Ovary (tissue), 9 donors: ENCODE data around the gene SCARB2. TPM values are rescaled to one million over a fixed set of nuclear protein-coding genes. Genes with fewer than 3 reads are reported as not detected.
A peak's percentile ranks its signal among the peaks of the same experiment; 100 is the strongest.
"Not testable (repeated sequence)": the region's sequence is repeated elsewhere in the genome, so short reads cannot be mapped to it uniquely, and the experiment has no call there.

Source experiments
- DNase-seq, 5 donors: peaks; one replicate each; pipeline ENCODE4 v3.0.0-alpha.2; 2019 to 2020
- H3K27ac ChIP-seq, 2 donors: fragments of 200-600 bp; one replicate each; pipeline versions ENCODE4 v1.5.1 to v1.8.0; 2019 to 2022
- H3K27me3 ChIP-seq: fragments of 200-600 bp; one replicate; pipeline ENCODE4 v1.8.0; 2022
- H3K36me3 ChIP-seq: fragments of 200-600 bp; sonication (generic); one replicate; pipeline ENCODE4 v1.5.1; 2019
- H3K4me1 ChIP-seq: one replicate; pipeline ENCODE4 v1.8.1; 2013; ENCODE audit warnings: mild to moderate bottlenecking, moderate library complexity; ENCODE audit not compliant: insufficient read depth
- H3K4me3 ChIP-seq: fragments of 200-600 bp; sonication (generic); one replicate; pipeline ENCODE4 v1.5.1; 2017
- H3K9me3 ChIP-seq, 2 donors: fragments of 200-600 bp in 1 of 2; sonication (generic) in 1 of 2; one replicate each; pipeline versions ENCODE4 v1.5.1 to v1.8.1; 2013 to 2019; ENCODE audit warnings: mild to moderate bottlenecking in 1 of 2, moderate library complexity in 1 of 2
- EP300 ChIP-seq: sonication (generic); formaldehyde crosslinking; IDR thresholded peaks from one replicate; pipeline ENCODE4 v1.6.1; 2017; ENCODE audit warnings: antibody characterized with exemption
- POLR2A ChIP-seq: fragments of 450-650 bp; IDR thresholded peaks from one replicate; pipeline ENCODE4 v1.6.1; 2017; ENCODE audit warnings: antibody characterized with exemption, mild to moderate bottlenecking, moderate library complexity
- WGBS, 3 donors: extraction: QIAGEN DNeasy Blood & Tissue Kit in 1 of 3; methylation state at CpG; one replicate each; pipeline versions ENCODE4 v1.1.5 to v1.1.7; 2013 to 2017; 5-methylcytosine and 5-hydroxymethylcytosine counted together
- intact Hi-C, 4 donors: fragments of 100-400 bp; cut with DNase I; formaldehyde crosslinking; loops; one replicate each; pipeline versions ENCODE4 v1.11.0 to v1.15.1; 2022 to 2023
- polyA plus RNA-seq, 2 donors: library from polyadenylated mRNA; stranded (reverse); fragments of 200-250 nt in 1 of 2; fragments of 350-450 nt in 1 of 2; fragmentation: Illumina TruSeq in 1 of 2; extraction: RNeasy Lipid Tissue Mini Kit (QIAGEN cat#74804) in 1 of 2; gene quantifications; one replicate each; pipeline ENCODE4 v1.2.3, GENCODE V29; 2013 to 2014
- total RNA-seq, 7 donors: library from RNA; depleted of rRNA in 2 of 7; stranded (reverse); fragments of >200 nt in 2 of 7; fragmentation: NEBNext Ultra II Directional in 3 of 7; extraction: Animal tissue kit (Norgen Biotek cat#: 25700) in 3 of 7; gene quantifications; one replicate each; pipeline versions ENCODE4 v1.1.0 to v1.2.4, GENCODE V29; 2016 to 2023
- TF ChIP-seq, protein P1 (sequence below), 3 donors: fragments of 450-650 bp in 2 of 3; fragments of 200-600 bp in 1 of 3; IDR thresholded peaks; one replicate each; pipeline versions ENCODE4 v1.5.1 to v1.8.0; 2016 to 2022; ENCODE audit warnings: antibody characterized with exemption in 3 of 3, mild to moderate bottlenecking in 1 of 3
- donor health status: DM: no; HTN: no; CAD: no; lungs with moderate emphysema.
- donor health status: DM: no; HTN: no; CAD: no.
- donor health status: Bipolar disorder and iron deficiency.
- donor health status: DM: yes; HTN: yes; CAD: no.
- donor health status: DM: no; HTN: no; CAD: no.
- donor health status: DM: yes; HTN: yes; CAD: no.

SCARB2 gene
- total and polyA plus RNA-seq, 9 donors: 83.1 to 239 (median 132) TPM

GRCh38 chr4:76250962-76251361 is 37.3 kb upstream of the SCARB2 start:
- TF ChIP-seq, protein P1, sequence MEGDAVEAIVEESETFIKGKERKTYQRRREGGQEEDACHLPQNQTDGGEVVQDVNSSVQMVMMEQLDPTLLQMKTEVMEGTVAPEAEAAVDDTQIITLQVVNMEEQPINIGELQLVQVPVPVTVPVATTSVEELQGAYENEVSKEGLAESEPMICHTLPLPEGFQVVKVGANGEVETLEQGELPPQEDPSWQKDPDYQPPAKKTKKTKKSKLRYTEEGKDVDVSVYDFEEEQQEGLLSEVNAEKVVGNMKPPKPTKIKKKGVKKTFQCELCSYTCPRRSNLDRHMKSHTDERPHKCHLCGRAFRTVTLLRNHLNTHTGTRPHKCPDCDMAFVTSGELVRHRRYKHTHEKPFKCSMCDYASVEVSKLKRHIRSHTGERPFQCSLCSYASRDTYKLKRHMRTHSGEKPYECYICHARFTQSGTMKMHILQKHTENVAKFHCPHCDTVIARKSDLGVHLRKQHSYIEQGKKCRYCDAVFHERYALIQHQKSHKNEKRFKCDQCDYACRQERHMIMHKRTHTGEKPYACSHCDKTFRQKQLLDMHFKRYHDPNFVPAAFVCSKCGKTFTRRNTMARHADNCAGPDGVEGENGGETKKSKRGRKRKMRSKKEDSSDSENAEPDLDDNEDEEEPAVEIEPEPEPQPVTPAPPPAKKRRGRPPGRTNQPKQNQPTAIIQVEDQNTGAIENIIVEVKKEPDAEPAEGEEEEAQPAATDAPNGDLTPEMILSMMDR (IDR thresholded peaks at IDR 0.05): no peak
- TF ChIP-seq POLR2A (no peak), EP300 (no peak)
- H3K27me3 ChIP-seq: no peaks in the 10 kb centered on the region
- H3K9me3 ChIP-seq: no peaks in the 10 kb centered on the region
- DNase-seq: no peak
- H3K4me3 ChIP-seq: peak overlapping the region; percentile 60
- WGBS, 3 donors: 23 to 31% (median 30%) methylated on average over 6 of the region's 6 CpGs
- H3K36me3 ChIP-seq: no peaks in the 10 kb centered on the region
- H3K4me1 ChIP-seq: peaks cover 3% of the 10 kb centered on the region
- intact Hi-C loops: no loop called here
- H3K27ac ChIP-seq: no peak overlapping the region

DNA sequence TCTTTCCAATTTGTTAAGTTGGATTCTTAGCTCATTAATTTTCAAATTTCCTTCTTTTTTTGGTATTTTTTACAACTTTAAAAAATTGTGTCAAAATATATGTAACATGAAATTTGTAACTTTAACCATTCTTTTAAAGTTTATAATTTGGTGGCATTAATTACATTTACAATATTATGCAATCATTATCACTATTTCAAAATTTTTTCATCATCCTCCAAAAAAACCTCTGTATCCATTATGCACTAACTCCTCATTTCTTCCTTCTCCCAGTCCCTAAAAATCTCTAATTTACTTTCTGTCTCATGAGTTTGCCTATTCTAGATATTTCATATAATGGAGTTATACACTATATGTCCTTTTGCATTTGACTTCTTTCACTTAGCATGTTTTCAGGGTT is 33.2 kb upstream of the SCARB2 start:
- intact Hi-C loops: loop anchor here in 1 of 4 donors (5.0 kb wide), 1 partner anchor 960 kb away; no protein-coding TSS in a partner anchor
- no peak for DNase-seq

GRCh38 chr4:76246025-76246424 is 32.4 kb upstream of the SCARB2 start:
- WGBS, 3 donors: 37 to 52% (median 48%) methylated on average over 1 of the region's 1 CpG
- TF ChIP-seq POLR2A (no peak), EP300 (no peak)
- TF ChIP-seq, protein P1 (IDR thresholded peaks at IDR 0.05): no peak
- no peaks in the 10 kb centered on the region for H3K36me3 ChIP-seq

More for the DNA sequence above, 33.2 kb upstream of the SCARB2 start:
- no peak for TF ChIP-seq POLR2A
- TF ChIP-seq, protein P1 (IDR thresholded peaks at IDR 0.05): no peak
- TF ChIP-seq EP300: no peak
- Histone ChIP-seq H3K27me3 (no peaks in the 10 kb centered on the region), H3K4me1 (no peaks in the 10 kb centered on the region), H3K27ac (no peak overlapping the region), H3K9me3 (no peaks in the 10 kb centered on the region), H3K36me3 (no peaks in the 10 kb centered on the region), H3K4me3 (no peak overlapping the region)

DNA sequence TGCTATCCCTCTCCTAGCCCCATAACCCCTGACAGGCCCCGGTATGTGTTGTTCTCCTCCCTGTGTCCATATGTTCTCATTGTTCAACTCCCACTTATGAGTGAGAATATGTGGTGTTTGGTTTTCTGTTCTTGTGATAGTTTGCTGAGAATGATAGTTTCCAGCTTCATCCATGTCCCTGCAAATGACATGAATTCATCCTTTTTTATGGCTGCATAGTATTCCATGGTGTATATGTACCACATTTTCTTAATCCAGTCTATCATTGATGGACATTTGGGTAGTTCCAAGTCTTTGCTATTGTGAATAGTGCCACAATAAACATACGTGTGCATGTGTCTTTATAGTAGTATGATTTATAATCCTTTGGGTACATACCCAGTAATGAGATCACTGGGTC is 30.3 kb upstream of the SCARB2 start:
- 86 to 89% (median 87%) methylated on average over 2 of the region's 2 CpGs for WGBS, 3 donors
- H3K27me3 ChIP-seq, H3K9me3 ChIP-seq, DNase-seq, H3K36me3 ChIP-seq, H3K4me3 ChIP-seq, H3K4me1 ChIP-seq, intact Hi-C loops, H3K27ac ChIP-seq: not testable (repeated sequence)

More at GRCh38 chr4:76246025-76246424, 32.4 kb upstream of the SCARB2 start:
- Histone ChIP-seq H3K27ac (no peak overlapping the region), H3K4me1 (no peaks in the 10 kb centered on the region), H3K9me3 (peaks cover 0 to 3% of the 10 kb centered on the region in 2 donors), H3K27me3 (no peaks in the 10 kb centered on the region), H3K4me3 (no peak overlapping the region)
- DNase-seq: no peak
- intact Hi-C loops: loop anchor here in 1 of 4 donors (5.0 kb wide), 1 partner anchor 961 kb away; no protein-coding TSS in a partner anchor

DNA sequence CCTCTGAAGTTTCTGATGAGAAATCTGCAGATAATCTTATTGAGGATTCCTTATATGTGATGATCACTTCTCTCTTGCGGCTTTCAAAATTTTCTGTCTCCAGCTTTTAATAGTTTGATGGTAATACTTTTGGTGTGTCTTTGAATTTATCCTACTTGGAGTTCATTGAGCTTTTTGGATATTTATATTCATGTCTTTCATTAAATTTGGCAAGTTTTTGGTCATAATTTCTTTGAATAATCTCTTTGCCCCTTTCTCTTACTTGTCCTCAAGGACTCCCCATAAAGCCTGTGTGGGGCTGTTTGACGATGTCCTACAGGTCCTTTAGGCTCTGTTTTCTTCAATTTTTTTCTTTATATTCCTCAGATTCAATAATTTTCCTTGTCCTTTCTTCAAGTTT is 26.6 kb upstream of the SCARB2 start:
- TF ChIP-seq, protein P1 (IDR thresholded peaks at IDR 0.05): no peak
- TF ChIP-seq POLR2A: no peak
- TF ChIP-seq EP300: no peak
- no peak for DNase-seq
- 99 to 100% (median 99%) methylated on average over 2 of the region's 2 CpGs for WGBS, 3 donors
- intact Hi-C loops: no loop called here
- Histone ChIP-seq H3K9me3 (peaks cover 0 to 3% of the 10 kb centered on the region in 2 donors), H3K36me3 (no peaks in the 10 kb centered on the region), H3K4me3 (no peak overlapping the region), H3K27me3 (no peaks in the 10 kb centered on the region), H3K27ac (no peak overlapping the region), H3K4me1 (no peaks in the 10 kb centered on the region)
